Keratinocyte (primary cell): ENCODE data around the gene CNTRL. TPM values are rescaled to one million over a fixed set of nuclear protein-coding genes. Genes with fewer than 3 reads are reported as not detected.

ENCODE experiments used
- DNase-seq: peaks from one replicate; pipeline ENCODE4 v3.0.0-alpha.2; 2011; ENCODE audit warnings: low read depth, missing footprints, low spot score
- FAIRE-seq: peaks from 2 replicates; lab custom pipeline; 2011; peaks lifted over from hg19 to GRCh38; lab: Jason Lieb, UNC
- H2AFZ ChIP-seq: 2 replicates; pipeline ENCODE4 v1.6.0; 2012; ENCODE audit warnings: low read length, control low read depth, inconsistent platforms; ENCODE audit not compliant: control insufficient read depth
- H3K27ac ChIP-seq: 2 replicates; pipeline ENCODE4 v1.5.1; 2011; ENCODE audit warnings: low read length; ENCODE audit not compliant: control insufficient read depth, insufficient read depth
- H3K27me3 ChIP-seq: 3 replicates; pipeline ENCODE4 v1.6.0; 2011; ENCODE audit warnings: low read length; ENCODE audit not compliant: control insufficient read depth, insufficient read depth; ENCODE audit errors: extremely low read depth
- H3K36me3 ChIP-seq, 2 experiments: 2 replicates in 1 of 2; 3 replicates in 1 of 2; pipeline ENCODE4 v1.5.1; 2011; ENCODE audit warnings: low read length in 2 of 2, mild to moderate bottlenecking in 1 of 2; ENCODE audit not compliant: control insufficient read depth in 2 of 2, insufficient read depth in 2 of 2; ENCODE audit errors: extremely low read depth in 1 of 2
- H3K4me1 ChIP-seq: 3 replicates; pipeline ENCODE4 v1.5.1; 2011; ENCODE audit warnings: low read length; ENCODE audit not compliant: control insufficient read depth, insufficient read depth; ENCODE audit errors: extremely low read depth
- H3K4me2 ChIP-seq: 3 replicates; pipeline ENCODE4 v1.6.0; 2011; ENCODE audit warnings: low read depth, low read length; ENCODE audit not compliant: control insufficient read depth, insufficient read depth; ENCODE audit errors: extremely low read depth
- H3K4me3 ChIP-seq, 3 experiments: fragments of 200-600 bp in 1 of 3; sonication (generic) in 1 of 3; 2 replicates in 2 of 3; 3 replicates in 1 of 3; pipeline ENCODE4 v1.5.1; 2011 to 2016; ENCODE audit warnings: low read length in 3 of 3, mild to moderate bottlenecking in 3 of 3, control low read depth in 2 of 3, inconsistent platforms in 1 of 3, low read depth in 1 of 3, mixed read lengths in 1 of 3, mixed run types in 1 of 3, moderate library complexity in 1 of 3; ENCODE audit not compliant: control insufficient read depth in 2 of 3, insufficient read depth in 2 of 3; ENCODE audit errors: extremely low read depth in 1 of 3
- H3K79me2 ChIP-seq: 2 replicates; pipeline ENCODE4 v1.6.0; 2012; ENCODE audit warnings: low read length; ENCODE audit not compliant: control insufficient read depth, insufficient read depth
- H3K9ac ChIP-seq: 3 replicates; pipeline ENCODE4 v1.6.0; 2011; ENCODE audit warnings: low read length; ENCODE audit not compliant: control insufficient read depth, insufficient read depth; ENCODE audit errors: extremely low read depth
- H3K9me1 ChIP-seq: 3 replicates; pipeline ENCODE4 v1.6.0; 2011; ENCODE audit warnings: low read length; ENCODE audit not compliant: control insufficient read depth, insufficient read depth; ENCODE audit errors: extremely low read depth
- H3K9me3 ChIP-seq: 2 replicates; pipeline ENCODE4 v1.5.1; 2012; ENCODE audit warnings: low read depth, low read length; ENCODE audit not compliant: control insufficient read depth
- H4K20me1 ChIP-seq: 3 replicates; pipeline ENCODE4 v1.6.0; 2011; ENCODE audit warnings: low read length; ENCODE audit not compliant: control insufficient read depth, insufficient read depth; ENCODE audit errors: extremely low read depth
- CTCF ChIP-seq, 3 experiments: IDR thresholded peaks in 1 of 3; conservative IDR thresholded peaks in 1 of 3; optimal IDR thresholded peaks in 1 of 3; 2 replicates in 2 of 3; 3 replicates in 1 of 3; pipeline versions ENCODE3 to v1.5.1; 2011; ENCODE audit warnings: low read length in 3 of 3, mild to moderate bottlenecking in 3 of 3, moderate library complexity in 2 of 3, control low read depth in 1 of 3, inconsistent platforms in 1 of 3; ENCODE audit not compliant: insufficient read depth in 2 of 3; ENCODE audit errors: extremely low read depth in 1 of 3
- EZH2 ChIP-seq: IDR thresholded peaks from one replicate; pipeline ENCODE4 v1.6.1; 2012; ENCODE audit warnings: inconsistent platforms, mild to moderate bottlenecking, low read length, moderate library complexity
- dilution Hi-C: fragments of 300-500 bp; cut with MboI; formaldehyde crosslinking; loops from one replicate; pipeline ENCODE4 v1.7.0; 2020; ENCODE audit warnings: low sequenced_read_pairs; ENCODE audit not compliant: extremely low pct_ligation_motif_present
- polyA plus RNA-seq, 5 experiments: library from polyadenylated mRNA; depleted of rRNA in 3 of 5; stranded (reverse) in 3 of 5; stranded (forward) in 1 of 5; unstranded in 1 of 5; fragments of >200 nt; gene quantifications; 1 replicate in 1 of 5; 2 replicates in 3 of 5; 3 replicates in 1 of 5; pipeline versions ENCODE4 v1.2.1 to v1.2.3, GENCODE V29; 2011 to 2012; ENCODE audit warnings: missing spikeins in 2 of 5, low read depth in 1 of 5, low replicate concordance in 1 of 5

CNTRL gene
- polyA plus RNA-seq, 1 donor (not counting 4 experiments of a cell fraction or from before 2014, with no cell fraction given) = 5.3 TPM

- peak overlapping the region; percentile 67 for H3K9ac ChIP-seq
- dilution Hi-C loops = no loop called here
- H4K20me1 ChIP-seq = no peaks in the 10 kb centered on the region
- no peaks in the 10 kb centered on the region for H3K27me3 ChIP-seq
- no peaks in the 10 kb centered on the region for H3K9me3 ChIP-seq
- peak overlapping the region; percentile 41 to 89 (median 75) for H3K4me3 ChIP-seq
- H3K79me2 ChIP-seq = peaks cover 2% of the 10 kb centered on the region
- no peaks in the 10 kb centered on the region for H3K36me3 ChIP-seq
- peak overlapping the region; percentile 75 for H2AFZ ChIP-seq
- TF ChIP-seq CTCF (optimal IDR thresholded peaks at IDR 0.05 in 1 of 3, IDR thresholded peaks at IDR 0.05 in 1 of 3, conservative IDR thresholded peaks at IDR 0.05 in 1 of 3; ENCODE audit: extremely low read depth in 1 of 3, insufficient read depth in 2 of 3, low read length in 3 of 3) = peak in 2 of 3 experiments; percentile 21 to 38
- TF ChIP-seq EZH2 = no peak
- H3K4me2 ChIP-seq = peak overlapping the region; percentile 91
- FAIRE-seq = peak; percentile 89
- H3K27ac ChIP-seq = peak overlapping the region; percentile 72
- no peaks in the 10 kb centered on the region for H3K9me1 ChIP-seq
- H3K4me1 ChIP-seq = peaks cover 14% of the 10 kb centered on the region
- DNase-seq = peak; percentile 57
Observed at GRCh38 chr9:121121582-121122087, 46.9 kb downstream of the CNTRL start.

- no peaks in the 10 kb centered on the region for H3K27me3 ChIP-seq
- peaks cover 14% of the 10 kb centered on the region for H3K4me1 ChIP-seq
- peak overlapping the region; percentile 67 for H3K9ac ChIP-seq
- no peaks in the 10 kb centered on the region for H3K9me3 ChIP-seq
- DNase-seq (no peak), FAIRE-seq (no peak)
- H4K20me1 ChIP-seq = no peaks in the 10 kb centered on the region
- H2AFZ ChIP-seq = peak overlapping the region; percentile 75
- peaks cover 2% of the 10 kb centered on the region for H3K79me2 ChIP-seq
- TF ChIP-seq CTCF (optimal IDR thresholded peaks at IDR 0.05 in 1 of 3, IDR thresholded peaks at IDR 0.05 in 1 of 3, conservative IDR thresholded peaks at IDR 0.05 in 1 of 3; ENCODE audit: extremely low read depth in 1 of 3, insufficient read depth in 2 of 3, low read length in 3 of 3) = no peak
- TF ChIP-seq EZH2 = no peak
- H3K9me1 ChIP-seq = no peaks in the 10 kb centered on the region
- dilution Hi-C loops = no loop called here
- H3K4me2 ChIP-seq = peak overlapping the region; percentile 91
- no peaks in the 10 kb centered on the region for H3K36me3 ChIP-seq
- H3K4me3 ChIP-seq = peak overlapping the region; percentile 41 to 89 (median 75)
- peak overlapping the region; percentile 72 for H3K27ac ChIP-seq
Observed at GRCh38 chr9:121122246-121123032, 47.7 kb downstream of the CNTRL start.
